Measurements from ENCODE around the gene NAGA. TPM values are rescaled to one million over a fixed set of nuclear protein-coding genes. Genes with fewer than 3 reads are reported as not detected.
A peak's percentile ranks its signal among the peaks of the same experiment; 100 is the strongest.

NAGA gene
- polyA plus RNA-seq, 4 donors: 8.7 to 36.8 (median 17.1) TPM

DNA sequence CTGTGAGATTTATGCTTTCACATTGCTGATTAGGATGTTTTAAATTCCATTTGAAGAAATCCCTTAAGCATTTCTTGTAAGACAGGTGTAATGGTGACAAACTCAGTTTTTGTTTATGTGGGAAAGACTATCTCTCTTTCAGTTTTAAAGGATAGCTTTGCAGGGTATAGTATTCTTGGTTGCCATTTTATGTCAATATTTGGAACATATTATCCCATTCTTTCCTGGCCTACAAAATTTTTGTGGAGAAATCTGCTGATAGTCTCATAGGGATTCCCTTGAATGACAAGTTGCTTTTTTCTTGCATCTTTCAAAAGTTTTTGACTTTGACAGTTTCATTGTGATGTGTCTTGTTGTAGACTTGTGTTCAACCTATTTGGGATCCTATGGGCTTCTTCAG, 28.8 kb downstream of the NAGA start:
- no peak overlapping the region for H3K27ac ChIP-seq (ENCODE audit: low read depth in 1 of 3, low read length in 2 of 3)
- no peaks in the 10 kb centered on the region for H3K27me3 ChIP-seq (ENCODE audit: control insufficient read depth in 3 of 3, insufficient read depth in 3 of 3, low read length in 3 of 3)
- peaks cover 0 to 18% of the 10 kb centered on the region in 2 donors for H3K9me3 ChIP-seq (ENCODE audit: control insufficient read depth in 2 of 2, insufficient read depth in 1 of 2, low read depth in 1 of 2, low read length in 1 of 2)
- FAIRE-seq (no peak), DNase-seq (no peak)
- no peaks in the 10 kb centered on the region for H3K4me1 ChIP-seq (ENCODE audit: control insufficient read depth in 3 of 3, insufficient read depth in 2 of 3, low read depth in 1 of 3, low read length in 2 of 3)
- H3K36me3 ChIP-seq (ENCODE audit: control insufficient read depth in 3 of 3, insufficient read depth in 2 of 3, low read depth in 1 of 3, low read length in 3 of 3): no peaks in the 10 kb centered on the region
- H3K4me3 ChIP-seq (ENCODE audit: low read depth in 1 of 3, low read length in 3 of 3): no peak overlapping the region

DNA sequence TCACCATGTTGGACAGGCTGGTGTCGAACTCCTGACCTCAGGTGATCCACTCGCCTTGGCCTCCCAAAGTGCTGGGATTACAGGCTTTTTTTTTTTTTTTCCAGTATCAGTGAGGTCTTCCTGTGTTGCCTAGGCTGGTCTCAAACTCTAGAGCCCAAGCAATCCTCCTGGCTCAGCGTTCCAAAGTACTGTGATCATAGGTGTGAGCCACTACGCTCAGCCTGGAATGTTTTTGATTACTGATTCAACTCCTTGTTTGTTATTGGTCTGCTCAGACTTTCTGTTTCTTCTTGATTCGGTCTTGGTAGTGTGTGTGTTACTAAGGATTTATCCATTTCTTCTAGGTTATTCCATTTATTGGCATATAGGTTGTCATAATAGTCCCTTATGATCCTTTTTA, 31.3 kb downstream of the NAGA start:
- 93 to 94% (median 93%) methylated on average over 5 of the region's 5 CpGs for WGBS, 3 donors
- no peak overlapping the region for H3K27ac ChIP-seq (ENCODE audit: low read depth in 1 of 3, low read length in 2 of 3)
- H3K27me3 ChIP-seq (ENCODE audit: control insufficient read depth in 3 of 3, insufficient read depth in 3 of 3, low read length in 3 of 3): no peaks in the 10 kb centered on the region
- no peaks in the 10 kb centered on the region for H3K4me1 ChIP-seq (ENCODE audit: control insufficient read depth in 3 of 3, insufficient read depth in 2 of 3, low read depth in 1 of 3, low read length in 2 of 3)
- DNase-seq (no peak), FAIRE-seq (no peak)
- H3K4me3 ChIP-seq (ENCODE audit: low read depth in 1 of 3, low read length in 3 of 3): no peak overlapping the region
- no peaks in the 10 kb centered on the region for H3K36me3 ChIP-seq (ENCODE audit: control insufficient read depth in 3 of 3, insufficient read depth in 2 of 3, low read depth in 1 of 3, low read length in 3 of 3)
- peaks cover 0 to 22% of the 10 kb centered on the region in 2 donors for H3K9me3 ChIP-seq (ENCODE audit: control insufficient read depth in 2 of 2, insufficient read depth in 1 of 2, low read depth in 1 of 2, low read length in 1 of 2)

DNA sequence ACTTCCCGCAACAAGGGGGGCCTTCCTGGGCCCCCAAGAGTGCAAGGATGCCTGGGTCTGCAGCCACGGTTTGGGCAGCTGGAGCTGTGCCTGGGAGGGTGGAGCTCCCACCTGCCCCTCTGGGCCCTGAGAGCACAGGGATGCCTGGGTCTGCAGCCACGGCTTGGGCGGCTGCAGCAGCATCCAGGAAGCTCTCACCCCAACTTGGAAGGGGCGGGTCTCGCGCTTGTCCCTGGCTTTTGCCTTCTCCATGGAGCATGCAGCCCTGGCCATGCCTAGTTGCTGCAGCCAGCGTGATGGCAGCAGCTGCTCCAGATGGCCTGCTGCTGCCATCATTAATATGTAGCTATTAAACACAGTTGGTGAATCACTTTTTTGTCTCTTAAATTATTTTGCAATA, 35.4 kb downstream of the NAGA start:
- Histone ChIP-seq H3K36me3 (ENCODE audit: control insufficient read depth in 3 of 3, insufficient read depth in 2 of 3, low read depth in 1 of 3, low read length in 3 of 3) (no peaks in the 10 kb centered on the region), H3K4me3 (ENCODE audit: low read depth in 1 of 3, low read length in 3 of 3) (no peak overlapping the region), H3K27ac (ENCODE audit: low read depth in 1 of 3, low read length in 2 of 3) (no peak overlapping the region), H3K9me3 (ENCODE audit: control insufficient read depth in 2 of 2, insufficient read depth in 1 of 2, low read depth in 1 of 2, low read length in 1 of 2) (peaks cover 3 to 19% of the 10 kb centered on the region in 2 donors), H3K4me1 (ENCODE audit: control insufficient read depth in 3 of 3, insufficient read depth in 2 of 3, low read depth in 1 of 3, low read length in 2 of 3) (no peaks in the 10 kb centered on the region), H3K27me3 (ENCODE audit: control insufficient read depth in 3 of 3, insufficient read depth in 3 of 3, low read length in 3 of 3) (no peaks in the 10 kb centered on the region)
- 85 to 94% (median 91%) methylated on average over 7 to 8 of the region's 8 CpGs for WGBS, 3 donors
- no peak for FAIRE-seq
- no peak for DNase-seq

DNA sequence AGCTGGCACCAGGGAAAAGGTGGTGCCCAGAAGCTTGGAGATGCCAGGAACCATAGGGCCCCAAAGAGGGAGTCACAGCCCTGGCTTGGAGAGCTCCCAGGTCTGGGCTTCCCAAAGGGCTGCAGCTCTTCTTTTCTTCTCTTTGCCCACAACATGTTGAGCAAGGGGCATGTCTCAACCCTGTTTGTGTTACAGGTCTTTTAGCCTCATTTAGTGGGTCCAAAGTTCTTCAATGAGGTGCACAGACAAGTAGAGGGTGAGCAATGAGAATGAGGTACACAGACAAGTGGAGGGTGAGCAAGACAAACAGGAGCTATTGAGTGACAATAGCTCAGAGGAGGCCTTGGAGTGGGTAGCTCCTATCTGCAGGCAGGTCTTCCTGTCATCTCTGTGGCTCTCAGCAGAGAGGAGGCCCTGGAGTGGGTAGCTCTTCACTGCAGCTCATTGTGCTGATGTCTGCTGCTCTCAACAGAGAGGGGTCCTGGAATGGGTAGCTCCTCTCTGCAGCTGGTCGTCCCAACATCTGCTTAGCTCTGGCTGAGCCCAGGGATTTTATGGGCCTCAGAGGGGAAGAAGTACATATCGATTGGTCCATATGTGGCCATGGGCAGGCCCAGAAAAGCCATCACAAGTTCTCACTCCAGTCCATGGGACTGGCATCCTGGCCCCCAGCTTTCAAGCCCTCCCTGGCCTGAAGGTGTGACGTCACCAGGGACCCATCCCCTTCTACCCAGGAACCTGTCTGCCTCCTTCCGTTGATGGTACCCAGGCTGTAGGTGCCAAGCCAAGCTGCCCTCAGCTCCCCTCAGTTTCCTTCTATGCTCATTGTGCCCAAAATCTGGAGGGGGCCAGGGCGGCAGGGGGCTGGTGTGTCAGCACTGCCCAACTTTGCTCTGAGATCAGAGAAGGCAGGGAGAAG, 37.1 kb downstream of the NAGA start:
- no peak overlapping the region for H3K27ac ChIP-seq (ENCODE audit: low read depth in 1 of 3, low read length in 2 of 3)
- H3K36me3 ChIP-seq (ENCODE audit: control insufficient read depth in 3 of 3, insufficient read depth in 2 of 3, low read depth in 1 of 3, low read length in 3 of 3): no peaks in the 10 kb centered on the region
- peaks cover 3 to 19% of the 10 kb centered on the region in 2 donors for H3K9me3 ChIP-seq (ENCODE audit: control insufficient read depth in 2 of 2, insufficient read depth in 1 of 2, low read depth in 1 of 2, low read length in 1 of 2)
- no peak overlapping the region for H3K4me3 ChIP-seq (ENCODE audit: low read depth in 1 of 3, low read length in 3 of 3)
- DNase-seq (peak in 1 of 2 donors; percentile 16), FAIRE-seq (no peak)
- WGBS, 3 donors: 91 to 94% (median 93%) methylated on average over 5 of the region's 5 CpGs
- no peaks in the 10 kb centered on the region for H3K4me1 ChIP-seq (ENCODE audit: control insufficient read depth in 3 of 3, insufficient read depth in 2 of 3, low read depth in 1 of 3, low read length in 2 of 3)
- no peaks in the 10 kb centered on the region for H3K27me3 ChIP-seq (ENCODE audit: control insufficient read depth in 3 of 3, insufficient read depth in 3 of 3, low read length in 3 of 3)

DNA sequence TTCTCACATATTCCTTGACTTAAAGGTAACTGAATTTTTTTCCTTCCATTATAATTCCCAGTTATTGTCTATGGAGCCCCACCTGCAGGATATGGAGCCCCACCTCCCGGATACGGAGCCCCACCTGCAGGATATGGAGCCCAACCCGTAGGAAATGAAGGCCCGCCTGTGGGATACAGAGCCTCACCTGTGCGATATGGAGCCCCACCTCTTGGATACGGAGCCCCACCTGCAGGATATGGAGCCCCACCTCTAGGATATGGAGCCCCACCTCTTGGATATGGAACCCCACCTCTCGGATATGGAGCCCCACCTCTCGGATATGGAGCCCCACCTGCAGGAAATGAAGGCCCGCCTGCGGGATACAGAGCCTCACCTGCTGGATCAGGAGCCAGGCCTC, 43.9 kb downstream of the NAGA start:
- H3K4me3 ChIP-seq (ENCODE audit: low read depth in 1 of 3, low read length in 3 of 3): no peak overlapping the region
- H3K4me1 ChIP-seq (ENCODE audit: control insufficient read depth in 3 of 3, insufficient read depth in 2 of 3, low read depth in 1 of 3, low read length in 2 of 3): peaks cover 0 to 7% (median 0%) of the 10 kb centered on the region in 3 donors
- H3K36me3 ChIP-seq (ENCODE audit: control insufficient read depth in 3 of 3, insufficient read depth in 2 of 3, low read depth in 1 of 3, low read length in 3 of 3): no peaks in the 10 kb centered on the region
- no peaks in the 10 kb centered on the region for H3K27me3 ChIP-seq (ENCODE audit: control insufficient read depth in 3 of 3, insufficient read depth in 3 of 3, low read length in 3 of 3)
- H3K27ac ChIP-seq (ENCODE audit: low read depth in 1 of 3, low read length in 2 of 3): no peak overlapping the region
- 87 to 92% (median 91%) methylated on average over 10 of the region's 10 CpGs for WGBS, 3 donors
- DNase-seq (no peak), FAIRE-seq (no peak)
- H3K9me3 ChIP-seq (ENCODE audit: control insufficient read depth in 2 of 2, insufficient read depth in 1 of 2, low read depth in 1 of 2, low read length in 1 of 2): no peaks in the 10 kb centered on the region

DNA sequence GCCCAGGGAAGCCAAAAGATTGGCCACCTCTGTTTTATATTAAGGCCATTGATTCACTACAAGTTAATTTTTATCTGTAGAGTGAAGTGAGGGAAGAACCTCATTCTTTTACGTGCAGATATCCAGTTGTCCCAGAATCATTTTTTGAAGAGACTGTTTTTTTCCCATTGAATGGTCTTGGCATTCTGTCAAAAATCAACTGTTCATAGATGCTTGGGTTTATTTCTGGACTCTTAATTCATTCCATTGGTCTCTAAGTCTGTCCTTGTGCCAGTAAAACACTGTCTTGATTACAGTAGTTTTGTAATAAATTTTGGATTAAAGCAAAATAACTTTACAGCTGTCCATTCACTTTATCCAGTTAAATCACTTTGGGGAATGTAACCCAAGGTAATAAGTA, 45.2 kb downstream of the NAGA start:
- no peaks in the 10 kb centered on the region for H3K9me3 ChIP-seq (ENCODE audit: control insufficient read depth in 2 of 2, insufficient read depth in 1 of 2, low read depth in 1 of 2, low read length in 1 of 2)
- DNase-seq: no peak
- FAIRE-seq: no peak
- H3K36me3 ChIP-seq (ENCODE audit: control insufficient read depth in 3 of 3, insufficient read depth in 2 of 3, low read depth in 1 of 3, low read length in 3 of 3): no peaks in the 10 kb centered on the region
- peaks cover 0 to 7% (median 0%) of the 10 kb centered on the region in 3 donors for H3K4me1 ChIP-seq (ENCODE audit: control insufficient read depth in 3 of 3, insufficient read depth in 2 of 3, low read depth in 1 of 3, low read length in 2 of 3)
- no peaks in the 10 kb centered on the region for H3K27me3 ChIP-seq (ENCODE audit: control insufficient read depth in 3 of 3, insufficient read depth in 3 of 3, low read length in 3 of 3)
- no peak overlapping the region for H3K4me3 ChIP-seq (ENCODE audit: low read depth in 1 of 3, low read length in 3 of 3)
- no peak overlapping the region for H3K27ac ChIP-seq (ENCODE audit: low read depth in 1 of 3, low read length in 2 of 3)
- 60 to 80% (median 68%) methylated on average over 1 of the region's 1 CpG for WGBS, 3 donors

DNA sequence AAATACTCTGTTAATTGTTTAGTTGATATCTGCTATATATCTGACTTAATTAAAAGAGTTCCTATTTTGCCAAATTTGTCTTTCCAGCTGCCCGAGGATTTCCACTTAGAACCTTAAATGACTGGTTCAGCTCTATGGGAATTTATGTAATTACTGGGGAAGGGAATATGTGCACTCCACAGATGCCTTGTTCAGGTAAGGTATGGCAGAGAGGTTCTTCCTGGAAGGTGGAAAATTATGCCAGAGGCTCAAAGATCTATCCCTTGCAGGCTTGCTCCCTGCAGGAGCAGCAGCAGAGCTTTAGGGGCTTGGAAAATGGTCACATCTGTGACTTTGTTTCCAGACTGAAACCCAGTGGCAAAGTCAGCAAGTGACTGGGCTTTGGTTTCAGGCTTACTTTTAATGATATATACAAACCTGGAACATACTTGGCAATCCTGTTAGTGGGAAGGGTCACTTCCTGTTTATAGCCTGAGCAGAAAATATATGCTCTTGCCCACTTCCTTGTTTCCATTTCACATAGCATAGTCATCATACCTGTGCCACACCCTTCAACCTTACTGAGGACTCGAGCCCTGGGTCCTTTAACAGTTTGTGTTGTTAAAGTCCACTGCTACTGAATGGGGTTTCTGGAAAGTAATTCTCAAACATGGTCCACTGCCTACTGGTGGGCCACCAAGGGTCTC, 48.3 kb downstream of the NAGA start:
- peaks cover 0 to 7% (median 0%) of the 10 kb centered on the region in 3 donors for H3K4me1 ChIP-seq (ENCODE audit: control insufficient read depth in 3 of 3, insufficient read depth in 2 of 3, low read depth in 1 of 3, low read length in 2 of 3)
- H3K27me3 ChIP-seq (ENCODE audit: control insufficient read depth in 3 of 3, insufficient read depth in 3 of 3, low read length in 3 of 3): no peaks in the 10 kb centered on the region
- no peak overlapping the region for H3K4me3 ChIP-seq (ENCODE audit: low read depth in 1 of 3, low read length in 3 of 3)
- DNase-seq: peak; percentile 72 to 87
- peak overlapping the region; percentile 75 to 83 (median 83) for H3K27ac ChIP-seq (ENCODE audit: low read depth in 1 of 3, low read length in 2 of 3)
- H3K36me3 ChIP-seq (ENCODE audit: control insufficient read depth in 3 of 3, insufficient read depth in 2 of 3, low read depth in 1 of 3, low read length in 3 of 3): no peaks in the 10 kb centered on the region
- FAIRE-seq: no peak
- no peaks in the 10 kb centered on the region for H3K9me3 ChIP-seq (ENCODE audit: control insufficient read depth in 2 of 2, insufficient read depth in 1 of 2, low read depth in 1 of 2, low read length in 1 of 2)
- 30 to 56% (median 49%) methylated on average over 2 of the region's 2 CpGs for WGBS, 3 donors

DNA sequence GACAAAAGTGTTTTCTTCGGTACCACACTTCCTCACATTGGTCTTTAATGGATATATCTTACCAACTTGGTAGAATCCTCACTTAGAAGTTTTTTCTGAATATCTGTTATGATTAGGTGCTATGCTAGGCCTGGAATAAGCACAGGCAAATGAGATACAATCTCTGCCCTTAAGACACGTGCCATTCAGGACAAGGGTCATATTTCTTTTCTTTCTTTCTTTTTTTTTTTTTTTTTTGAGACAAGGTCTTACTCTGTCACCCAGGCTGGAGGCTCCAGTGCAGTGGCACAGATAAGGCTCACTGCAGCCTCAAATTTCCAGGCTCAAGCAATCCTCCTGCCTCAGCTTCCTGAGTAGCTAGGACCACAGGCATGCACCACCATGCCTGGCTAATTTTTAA, 49.0 kb downstream of the NAGA start:
- no peak overlapping the region for H3K4me3 ChIP-seq (ENCODE audit: low read depth in 1 of 3, low read length in 3 of 3)
- FAIRE-seq (no peak), DNase-seq (peak; percentile 53 to 55)
- no peaks in the 10 kb centered on the region for H3K36me3 ChIP-seq (ENCODE audit: control insufficient read depth in 3 of 3, insufficient read depth in 2 of 3, low read depth in 1 of 3, low read length in 3 of 3)
- 58 to 75% (median 67%) methylated on average over 2 of the region's 2 CpGs for WGBS, 3 donors
- H3K9me3 ChIP-seq (ENCODE audit: control insufficient read depth in 2 of 2, insufficient read depth in 1 of 2, low read depth in 1 of 2, low read length in 1 of 2): no peaks in the 10 kb centered on the region
- peak overlapping the region in 2 of 3 donors; percentile 83 for H3K27ac ChIP-seq (ENCODE audit: low read depth in 1 of 3, low read length in 2 of 3)
- no peaks in the 10 kb centered on the region for H3K27me3 ChIP-seq (ENCODE audit: control insufficient read depth in 3 of 3, insufficient read depth in 3 of 3, low read length in 3 of 3)
- peaks cover 0 to 7% (median 0%) of the 10 kb centered on the region in 3 donors for H3K4me1 ChIP-seq (ENCODE audit: control insufficient read depth in 3 of 3, insufficient read depth in 2 of 3, low read depth in 1 of 3, low read length in 2 of 3)
